ENCODE data around the gene MYO1H.
A peak's percentile ranks its signal among the peaks of the same experiment; 100 is the strongest.

The MYO1H gene

DNA sequence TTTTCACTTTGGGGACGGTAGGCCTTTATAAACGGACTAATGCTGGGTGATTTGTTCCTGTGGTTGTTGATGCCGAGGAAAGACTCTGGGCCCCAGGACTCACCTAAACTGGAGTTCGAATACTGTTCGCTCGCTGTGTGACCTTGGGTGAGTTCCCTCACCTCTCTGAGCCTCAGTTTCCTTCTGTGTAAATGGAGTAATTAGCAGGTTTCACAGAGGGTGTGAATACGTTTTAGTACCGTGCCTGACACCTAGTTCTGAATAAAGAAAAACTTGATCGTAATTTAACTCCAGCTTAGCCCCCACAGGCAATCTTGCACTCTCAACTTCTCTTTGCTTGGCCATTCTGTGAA, 130.2 kb downstream of the MYO1H start:
- Histone ChIP-seq H3K27ac (ENCODE audit: low read depth, low read length) (no peak overlapping the region), H3K4ac (ENCODE audit: low read depth, low read length) (peak overlapping the region; percentile 77)
- WGBS (ENCODE audit: extremely low coverage, insufficient coverage, low lambda C conversion rate), result no CpG with 5 or more reads among the region's 9 CpGs

GRCh38 chr12:109479761-109480160, 132.1 kb downstream of the MYO1H start:
- no peak for DNase-seq
- Histone ChIP-seq H3K27me3 (ENCODE audit: insufficient read depth, low read length, poor library complexity) (no peaks in the 10 kb centered on the region), H3K36me3 (ENCODE audit: control insufficient read depth, insufficient read depth, low read length) (no peaks in the 10 kb centered on the region), H3K4me1 (ENCODE audit: control insufficient read depth, low read depth, low read length) (peaks cover 6% of the 10 kb centered on the region), H3K56ac (ENCODE audit: low read length) (no peak overlapping the region), H3K9ac (ENCODE audit: low read length) (no peak overlapping the region), H3K18ac (ENCODE audit: low read length) (no peak overlapping the region), H2BK15ac (replicated peaks; ENCODE audit: low read depth) (no peak overlapping the region), H3K23ac (ENCODE audit: low read length) (no peak overlapping the region), H2BK5ac (ENCODE audit: low read length) (no peak overlapping the region), H4K8ac (ENCODE audit: low read depth, low read length) (no peak overlapping the region), H2AK5ac (ENCODE audit: low read length) (no peak overlapping the region), H3K79me2 (ENCODE audit: control insufficient read depth, insufficient read depth, low read length) (peaks cover 25% of the 10 kb centered on the region), H3K4ac (ENCODE audit: low read depth, low read length) (no peak overlapping the region), H3K79me1 (ENCODE audit: low read length) (peaks cover 18% of the 10 kb centered on the region), H3K4me3 (ENCODE audit: low read length) (no peak overlapping the region), H2BK120ac (ENCODE audit: low read depth, low read length) (no peak overlapping the region), H4K5ac (ENCODE audit: low read length) (no peak overlapping the region), H3K27ac (ENCODE audit: low read depth, low read length) (no peak overlapping the region), H3K4me2 (ENCODE audit: low read length) (no peak overlapping the region)
- no CpG with 5 or more reads among the region's 1 CpG for WGBS (ENCODE audit: extremely low coverage, insufficient coverage, low lambda C conversion rate)

More for the DNA sequence above, 130.2 kb downstream of the MYO1H start:
- Histone ChIP-seq H3K23ac (ENCODE audit: low read length) (no peak overlapping the region), H3K56ac (ENCODE audit: low read length) (peak overlapping the region; percentile 98), H3K4me3 (ENCODE audit: low read length) (peak overlapping the region; percentile 88), H2AK5ac (ENCODE audit: low read length) (no peak overlapping the region), H2BK15ac (replicated peaks; ENCODE audit: low read depth) (no peak overlapping the region), H2BK120ac (ENCODE audit: low read depth, low read length) (no peak overlapping the region), H2BK5ac (ENCODE audit: low read length) (no peak overlapping the region), H3K79me2 (ENCODE audit: control insufficient read depth, insufficient read depth, low read length) (peaks cover 43% of the 10 kb centered on the region), H3K79me1 (ENCODE audit: low read length) (peaks cover 25% of the 10 kb centered on the region), H4K8ac (ENCODE audit: low read depth, low read length) (peak overlapping the region; percentile 58), H3K27me3 (ENCODE audit: insufficient read depth, low read length, poor library complexity) (no peaks in the 10 kb centered on the region), H3K9ac (ENCODE audit: low read length) (peak overlapping the region; percentile 76), H3K18ac (ENCODE audit: low read length) (peak overlapping the region; percentile 95), H3K4me2 (ENCODE audit: low read length) (peak overlapping the region; percentile 93), H3K36me3 (ENCODE audit: control insufficient read depth, insufficient read depth, low read length) (no peaks in the 10 kb centered on the region), H3K4me1 (ENCODE audit: control insufficient read depth, low read depth, low read length) (peaks cover 6% of the 10 kb centered on the region), H4K5ac (ENCODE audit: low read length) (no peak overlapping the region)
- no peak for DNase-seq

- DNase-seq, result no peak
- H4K8ac ChIP-seq (ENCODE audit: low read depth, low read length), result no peak overlapping the region
- H3K23ac ChIP-seq (ENCODE audit: low read length), result no peak overlapping the region
- peaks cover 19% of the 10 kb centered on the region for H3K79me2 ChIP-seq (ENCODE audit: control insufficient read depth, insufficient read depth, low read length)
- no peak overlapping the region for H3K18ac ChIP-seq (ENCODE audit: low read length)
- H3K4ac ChIP-seq (ENCODE audit: low read depth, low read length), result no peak overlapping the region
- no peak overlapping the region for H3K9ac ChIP-seq (ENCODE audit: low read length)
- no peak overlapping the region for H2BK5ac ChIP-seq (ENCODE audit: low read length)
- peaks cover 14% of the 10 kb centered on the region for H3K79me1 ChIP-seq (ENCODE audit: low read length)
- no peak overlapping the region for H2AK5ac ChIP-seq (ENCODE audit: low read length)
- no CpG with 5 or more reads among the region's 4 CpGs for WGBS (ENCODE audit: extremely low coverage, insufficient coverage, low lambda C conversion rate)
- H3K4me1 ChIP-seq (ENCODE audit: control insufficient read depth, low read depth, low read length), result peaks cover 6% of the 10 kb centered on the region
- H3K27me3 ChIP-seq (ENCODE audit: insufficient read depth, low read length, poor library complexity), result no peaks in the 10 kb centered on the region
- H3K4me3 ChIP-seq (ENCODE audit: low read length), result no peak overlapping the region
- no peak overlapping the region for H3K27ac ChIP-seq (ENCODE audit: low read depth, low read length)
- no peak overlapping the region for H3K4me2 ChIP-seq (ENCODE audit: low read length)
- no peak overlapping the region for H4K5ac ChIP-seq (ENCODE audit: low read length)
- H3K56ac ChIP-seq (ENCODE audit: low read length), result no peak overlapping the region
- H2BK15ac ChIP-seq (replicated peaks; ENCODE audit: low read depth), result no peak overlapping the region
- H2BK120ac ChIP-seq (ENCODE audit: low read depth, low read length), result no peak overlapping the region
- H3K36me3 ChIP-seq (ENCODE audit: control insufficient read depth, insufficient read depth, low read length), result peaks cover 2% of the 10 kb centered on the region
These were observed 132.7 kb downstream of the MYO1H start for GRCh38 chr12:109480356-109480755.

DNA sequence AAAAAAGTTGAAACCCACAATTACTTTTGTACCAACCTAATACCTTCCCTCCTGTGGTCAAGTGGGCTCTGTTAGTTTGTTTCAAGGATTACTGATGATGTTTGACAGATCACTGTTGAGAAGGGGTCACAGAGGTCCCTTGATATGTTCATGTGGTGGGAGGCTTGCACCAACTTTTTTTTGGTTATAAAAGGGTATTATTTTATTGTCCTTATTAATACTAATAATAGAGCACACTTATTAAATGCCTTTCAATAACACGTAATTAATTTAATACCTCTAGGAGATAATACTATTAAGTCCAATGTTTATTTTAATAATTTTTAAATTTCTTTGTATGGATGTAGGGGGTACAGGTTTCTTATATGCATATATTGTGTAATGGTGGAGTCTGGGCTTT, 134.2 kb downstream of the MYO1H start:
- peaks cover 5% of the 10 kb centered on the region for H3K79me2 ChIP-seq (ENCODE audit: control insufficient read depth, insufficient read depth, low read length)
- H3K18ac ChIP-seq (ENCODE audit: low read length), result no peak overlapping the region
- peaks cover 4% of the 10 kb centered on the region for H3K79me1 ChIP-seq (ENCODE audit: low read length)
- DNase-seq, result no peak
- H3K4me3 ChIP-seq (ENCODE audit: low read length), result no peak overlapping the region
- no peak overlapping the region for H3K9ac ChIP-seq (ENCODE audit: low read length)
- H2BK5ac ChIP-seq (ENCODE audit: low read length), result no peak overlapping the region
- H3K27me3 ChIP-seq (ENCODE audit: insufficient read depth, low read length, poor library complexity), result no peaks in the 10 kb centered on the region
- H2BK120ac ChIP-seq (ENCODE audit: low read depth, low read length), result no peak overlapping the region
- H3K27ac ChIP-seq (ENCODE audit: low read depth, low read length), result no peak overlapping the region
- H3K23ac ChIP-seq (ENCODE audit: low read length), result no peak overlapping the region
- no peak overlapping the region for H3K4ac ChIP-seq (ENCODE audit: low read depth, low read length)
- no peak overlapping the region for H3K56ac ChIP-seq (ENCODE audit: low read length)
- H4K5ac ChIP-seq (ENCODE audit: low read length), result no peak overlapping the region
- 100% methylated on average over 1 of the region's 1 CpG for WGBS (ENCODE audit: extremely low coverage, insufficient coverage, low lambda C conversion rate)
- H2BK15ac ChIP-seq (replicated peaks; ENCODE audit: low read depth), result no peak overlapping the region
- H4K8ac ChIP-seq (ENCODE audit: low read depth, low read length), result no peak overlapping the region
- H3K4me2 ChIP-seq (ENCODE audit: low read length), result no peak overlapping the region
- no peaks in the 10 kb centered on the region for H3K4me1 ChIP-seq (ENCODE audit: control insufficient read depth, low read depth, low read length)
- no peak overlapping the region for H2AK5ac ChIP-seq (ENCODE audit: low read length)
- peaks cover 5% of the 10 kb centered on the region for H3K36me3 ChIP-seq (ENCODE audit: control insufficient read depth, insufficient read depth, low read length)

DNA sequence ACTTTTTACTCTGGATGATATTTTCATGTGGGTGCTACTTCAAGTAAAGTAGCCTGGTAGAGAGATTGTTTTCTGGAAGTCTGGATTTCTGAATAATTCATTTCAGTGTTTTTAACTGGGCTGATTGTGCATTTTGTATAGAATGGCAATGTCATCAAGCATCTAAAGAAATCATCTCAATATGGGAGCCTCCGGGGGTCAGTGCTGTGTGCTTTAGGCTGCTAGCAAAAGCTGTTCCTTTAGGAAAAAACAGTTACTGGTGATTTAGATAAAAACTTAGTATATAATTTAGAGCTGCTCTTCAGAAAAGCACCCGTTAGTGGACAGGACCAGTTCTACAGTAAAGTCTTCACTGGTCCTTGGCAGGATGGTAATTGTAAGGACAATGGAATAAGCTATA, 134.8 kb downstream of the MYO1H start:
- WGBS (ENCODE audit: extremely low coverage, insufficient coverage, low lambda C conversion rate), result no CpG with 5 or more reads among the region's 2 CpGs
- no peak overlapping the region for H3K18ac ChIP-seq (ENCODE audit: low read length)
- no peak overlapping the region for H3K4ac ChIP-seq (ENCODE audit: low read depth, low read length)
- H2BK5ac ChIP-seq (ENCODE audit: low read length), result no peak overlapping the region
- peaks cover 4% of the 10 kb centered on the region for H3K79me1 ChIP-seq (ENCODE audit: low read length)
- no peak overlapping the region for H3K4me3 ChIP-seq (ENCODE audit: low read length)
- no peak overlapping the region for H3K56ac ChIP-seq (ENCODE audit: low read length)
- no peak overlapping the region for H4K8ac ChIP-seq (ENCODE audit: low read depth, low read length)
- no peaks in the 10 kb centered on the region for H3K4me1 ChIP-seq (ENCODE audit: control insufficient read depth, low read depth, low read length)
- no peak for DNase-seq
- H3K27ac ChIP-seq (ENCODE audit: low read depth, low read length), result no peak overlapping the region
- no peak overlapping the region for H4K5ac ChIP-seq (ENCODE audit: low read length)
- H3K36me3 ChIP-seq (ENCODE audit: control insufficient read depth, insufficient read depth, low read length), result peaks cover 5% of the 10 kb centered on the region
- H2AK5ac ChIP-seq (ENCODE audit: low read length), result no peak overlapping the region
- H3K23ac ChIP-seq (ENCODE audit: low read length), result no peak overlapping the region
- H3K27me3 ChIP-seq (ENCODE audit: insufficient read depth, low read length, poor library complexity), result no peaks in the 10 kb centered on the region
- H3K4me2 ChIP-seq (ENCODE audit: low read length), result no peak overlapping the region
- peaks cover 5% of the 10 kb centered on the region for H3K79me2 ChIP-seq (ENCODE audit: control insufficient read depth, insufficient read depth, low read length)
- H2BK15ac ChIP-seq (replicated peaks; ENCODE audit: low read depth), result no peak overlapping the region
- H3K9ac ChIP-seq (ENCODE audit: low read length), result no peak overlapping the region
- no peak overlapping the region for H2BK120ac ChIP-seq (ENCODE audit: low read depth, low read length)

- Histone ChIP-seq H3K9ac (ENCODE audit: low read length) (no peak overlapping the region), H4K5ac (ENCODE audit: low read length) (no peak overlapping the region), H3K18ac (ENCODE audit: low read length) (no peak overlapping the region), H3K27me3 (ENCODE audit: insufficient read depth, low read length, poor library complexity) (no peaks in the 10 kb centered on the region), H3K79me1 (ENCODE audit: low read length) (peaks cover 4% of the 10 kb centered on the region), H3K27ac (ENCODE audit: low read depth, low read length) (no peak overlapping the region), H2AK5ac (ENCODE audit: low read length) (no peak overlapping the region), H3K56ac (ENCODE audit: low read length) (no peak overlapping the region), H3K36me3 (ENCODE audit: control insufficient read depth, insufficient read depth, low read length) (peaks cover 5% of the 10 kb centered on the region), H2BK120ac (ENCODE audit: low read depth, low read length) (no peak overlapping the region), H2BK5ac (ENCODE audit: low read length) (no peak overlapping the region), H3K79me2 (ENCODE audit: control insufficient read depth, insufficient read depth, low read length) (peaks cover 3% of the 10 kb centered on the region), H3K4me3 (ENCODE audit: low read length) (no peak overlapping the region), H3K4ac (ENCODE audit: low read depth, low read length) (no peak overlapping the region), H2BK15ac (replicated peaks; ENCODE audit: low read depth) (no peak overlapping the region), H3K4me1 (ENCODE audit: control insufficient read depth, low read depth, low read length) (no peaks in the 10 kb centered on the region), H4K8ac (ENCODE audit: low read depth, low read length) (no peak overlapping the region), H3K4me2 (ENCODE audit: low read length) (no peak overlapping the region), H3K23ac (ENCODE audit: low read length) (no peak overlapping the region)
- no CpG with 5 or more reads among the region's 2 CpGs for WGBS (ENCODE audit: extremely low coverage, insufficient coverage, low lambda C conversion rate)
- no peak for DNase-seq
These were observed 135.2 kb downstream of the MYO1H start for GRCh38 chr12:109482894-109483293.

Measured in mesendoderm (in vitro differentiated cells).